Right atrium auricular region (tissue), 2 donors: ENCODE results near the gene PLCH1. TPM values are rescaled to one million over a fixed set of nuclear protein-coding genes. Genes with fewer than 3 reads are reported as not detected.

Source experiments
- DNase-seq: peaks from one replicate; pipeline ENCODE4 v3.0.0-alpha.2; 2019; ENCODE audit warnings: low spot score
- H3K27ac ChIP-seq, 2 donors: fragments of 200-600 bp; sonication (generic); 1 replicate in 1 of 2; 2 replicates in 1 of 2; pipeline ENCODE4 v1.5.1; 2016 to 2019
- H3K27me3 ChIP-seq, 2 donors: fragments of 200-600 bp; sonication (generic); one replicate each; pipeline versions ENCODE4 v1.5.1 to v1.6.0; 2017 to 2019
- H3K36me3 ChIP-seq: fragments of 200-600 bp; sonication (generic); one replicate; pipeline ENCODE4 v1.5.1; 2016
- H3K4me1 ChIP-seq, 2 donors: fragments of 200-600 bp; sonication (generic); one replicate each; pipeline versions ENCODE4 v1.5.1 to v1.6.0; 2017 to 2019
- H3K4me3 ChIP-seq, 2 donors: fragments of 200-600 bp; sonication (generic); 1 replicate in 1 of 2; 2 replicates in 1 of 2; pipeline ENCODE4 v1.5.1; 2017 to 2019; ENCODE audit warnings: mild to moderate bottlenecking in 1 of 2, moderate library complexity in 1 of 2
- H3K9me3 ChIP-seq, 2 donors: fragments of 200-600 bp; sonication (generic); one replicate each; pipeline ENCODE4 v1.5.1; 2019
- CTCF ChIP-seq, 2 donors: fragments of 200-600 bp; sonication (generic); IDR thresholded peaks; one replicate each; pipeline ENCODE4 v1.5.1; 2019; ENCODE audit warnings: antibody characterized with exemption in 2 of 2
- total RNA-seq, 2 donors: library from RNA; depleted of rRNA; stranded (reverse); fragments of >200 nt; gene quantifications; one replicate each; pipeline ENCODE4 v1.1.0, GENCODE V29; 2016

The PLCH1 gene
- total RNA-seq, 2 donors from 2014 or later, result 1.4 to 1.5 TPM

- Histone ChIP-seq H3K4me3 (no peak overlapping the region), H3K36me3 (no peaks in the 10 kb centered on the region), H3K27me3 (no peaks in the 10 kb centered on the region), H3K4me1 (no peaks in the 10 kb centered on the region), H3K9me3 (no peaks in the 10 kb centered on the region), H3K27ac (no peak overlapping the region)
- no peak for DNase-seq
- no peak for TF ChIP-seq CTCF (IDR thresholded peaks at IDR 0.05)
These were observed 96.8 kb downstream of the PLCH1 start for GRCh38 chr3:155648013-155648591.

- no peak for DNase-seq
- no peak for TF ChIP-seq CTCF (IDR thresholded peaks at IDR 0.05)
- no peaks in the 10 kb centered on the region for H3K36me3 ChIP-seq
These were observed 97.7 kb downstream of the PLCH1 start for GRCh38 chr3:155647206-155647605.

GRCh38 chr3:155646669-155647068 is 98.2 kb downstream of the PLCH1 start:
- Histone ChIP-seq H3K27me3 (no peaks in the 10 kb centered on the region), H3K36me3 (no peaks in the 10 kb centered on the region), H3K9me3 (no peaks in the 10 kb centered on the region), H3K4me1 (no peaks in the 10 kb centered on the region), H3K4me3 (no peak overlapping the region), H3K27ac (no peak overlapping the region)
- no peak for DNase-seq
- TF ChIP-seq CTCF (IDR thresholded peaks at IDR 0.05), result no peak

More at GRCh38 chr3:155647206-155647605, 97.7 kb downstream of the PLCH1 start:
- Histone ChIP-seq H3K4me1 (no peaks in the 10 kb centered on the region), H3K4me3 (no peak overlapping the region), H3K27ac (no peak overlapping the region), H3K27me3 (no peaks in the 10 kb centered on the region), H3K9me3 (no peaks in the 10 kb centered on the region)

GRCh38 chr3:155646128-155646527 is 98.7 kb downstream of the PLCH1 start:
- Histone ChIP-seq H3K36me3 (no peaks in the 10 kb centered on the region), H3K27me3 (no peaks in the 10 kb centered on the region), H3K27ac (no peak overlapping the region), H3K4me3 (no peak overlapping the region), H3K9me3 (no peaks in the 10 kb centered on the region), H3K4me1 (no peaks in the 10 kb centered on the region)
- no peak for TF ChIP-seq CTCF (IDR thresholded peaks at IDR 0.05)
- no peak for DNase-seq

GRCh38 chr3:155643581-155644165 is 101.2 kb downstream of the PLCH1 start:
- no peaks in the 10 kb centered on the region for H3K27me3 ChIP-seq
- no peak for DNase-seq

More at GRCh38 chr3:155643581-155644165, 101.2 kb downstream of the PLCH1 start:
- Histone ChIP-seq H3K4me1 (no peaks in the 10 kb centered on the region), H3K4me3 (no peak overlapping the region), H3K27ac (no peak overlapping the region), H3K36me3 (no peaks in the 10 kb centered on the region), H3K9me3 (no peaks in the 10 kb centered on the region)
- TF ChIP-seq CTCF (IDR thresholded peaks at IDR 0.05), result no peak
